ENCODE results near the gene PMF1.

The PMF1 gene

GRCh38 chr1:156281693-156282478 lies 69.1 kb downstream of the PMF1 start:
- peak overlapping the region; percentile 82 for H3K4me3 ChIP-seq (replicated peaks; ENCODE audit: insufficient read depth, low read length)
- TF ChIP-seq SPI1 (IDR thresholded peaks at IDR 0.05; ENCODE audit: borderline replicate concordance, low read depth) (peak; percentile 33; the same call in 1 of the 2 replicates), GABPA (IDR thresholded peaks at IDR 0.05; ENCODE audit: low read depth) (no peak), POLR2AphosphoS5 (IDR thresholded peaks at IDR 0.05; ENCODE audit: low read depth) (no peak; the same call in 1 of the 2 replicates)
- TF ChIP-seq, protein P1, sequence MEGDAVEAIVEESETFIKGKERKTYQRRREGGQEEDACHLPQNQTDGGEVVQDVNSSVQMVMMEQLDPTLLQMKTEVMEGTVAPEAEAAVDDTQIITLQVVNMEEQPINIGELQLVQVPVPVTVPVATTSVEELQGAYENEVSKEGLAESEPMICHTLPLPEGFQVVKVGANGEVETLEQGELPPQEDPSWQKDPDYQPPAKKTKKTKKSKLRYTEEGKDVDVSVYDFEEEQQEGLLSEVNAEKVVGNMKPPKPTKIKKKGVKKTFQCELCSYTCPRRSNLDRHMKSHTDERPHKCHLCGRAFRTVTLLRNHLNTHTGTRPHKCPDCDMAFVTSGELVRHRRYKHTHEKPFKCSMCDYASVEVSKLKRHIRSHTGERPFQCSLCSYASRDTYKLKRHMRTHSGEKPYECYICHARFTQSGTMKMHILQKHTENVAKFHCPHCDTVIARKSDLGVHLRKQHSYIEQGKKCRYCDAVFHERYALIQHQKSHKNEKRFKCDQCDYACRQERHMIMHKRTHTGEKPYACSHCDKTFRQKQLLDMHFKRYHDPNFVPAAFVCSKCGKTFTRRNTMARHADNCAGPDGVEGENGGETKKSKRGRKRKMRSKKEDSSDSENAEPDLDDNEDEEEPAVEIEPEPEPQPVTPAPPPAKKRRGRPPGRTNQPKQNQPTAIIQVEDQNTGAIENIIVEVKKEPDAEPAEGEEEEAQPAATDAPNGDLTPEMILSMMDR (IDR thresholded peaks at IDR 0.05; ENCODE audit: insufficient read depth, low read length): no peak
- TF ChIP-seq, protein P2, sequence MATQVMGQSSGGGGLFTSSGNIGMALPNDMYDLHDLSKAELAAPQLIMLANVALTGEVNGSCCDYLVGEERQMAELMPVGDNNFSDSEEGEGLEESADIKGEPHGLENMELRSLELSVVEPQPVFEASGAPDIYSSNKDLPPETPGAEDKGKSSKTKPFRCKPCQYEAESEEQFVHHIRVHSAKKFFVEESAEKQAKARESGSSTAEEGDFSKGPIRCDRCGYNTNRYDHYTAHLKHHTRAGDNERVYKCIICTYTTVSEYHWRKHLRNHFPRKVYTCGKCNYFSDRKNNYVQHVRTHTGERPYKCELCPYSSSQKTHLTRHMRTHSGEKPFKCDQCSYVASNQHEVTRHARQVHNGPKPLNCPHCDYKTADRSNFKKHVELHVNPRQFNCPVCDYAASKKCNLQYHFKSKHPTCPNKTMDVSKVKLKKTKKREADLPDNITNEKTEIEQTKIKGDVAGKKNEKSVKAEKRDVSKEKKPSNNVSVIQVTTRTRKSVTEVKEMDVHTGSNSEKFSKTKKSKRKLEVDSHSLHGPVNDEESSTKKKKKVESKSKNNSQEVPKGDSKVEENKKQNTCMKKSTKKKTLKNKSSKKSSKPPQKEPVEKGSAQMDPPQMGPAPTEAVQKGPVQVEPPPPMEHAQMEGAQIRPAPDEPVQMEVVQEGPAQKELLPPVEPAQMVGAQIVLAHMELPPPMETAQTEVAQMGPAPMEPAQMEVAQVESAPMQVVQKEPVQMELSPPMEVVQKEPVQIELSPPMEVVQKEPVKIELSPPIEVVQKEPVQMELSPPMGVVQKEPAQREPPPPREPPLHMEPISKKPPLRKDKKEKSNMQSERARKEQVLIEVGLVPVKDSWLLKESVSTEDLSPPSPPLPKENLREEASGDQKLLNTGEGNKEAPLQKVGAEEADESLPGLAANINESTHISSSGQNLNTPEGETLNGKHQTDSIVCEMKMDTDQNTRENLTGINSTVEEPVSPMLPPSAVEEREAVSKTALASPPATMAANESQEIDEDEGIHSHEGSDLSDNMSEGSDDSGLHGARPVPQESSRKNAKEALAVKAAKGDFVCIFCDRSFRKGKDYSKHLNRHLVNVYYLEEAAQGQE (IDR thresholded peaks at IDR 0.05; ENCODE audit: insufficient replicate concordance, low read depth): no peak
- no peaks in the 10 kb centered on the region for H3K27me3 ChIP-seq (ENCODE audit: insufficient read depth, poor library complexity, severe bottlenecking)
- peak overlapping the region; percentile 90 for H3K27ac ChIP-seq (replicated peaks)
- peak; percentile 35 to 45 for DNase-seq (ENCODE audit: low read depth in 1 of 2, low spot score in 1 of 2)

DNA sequence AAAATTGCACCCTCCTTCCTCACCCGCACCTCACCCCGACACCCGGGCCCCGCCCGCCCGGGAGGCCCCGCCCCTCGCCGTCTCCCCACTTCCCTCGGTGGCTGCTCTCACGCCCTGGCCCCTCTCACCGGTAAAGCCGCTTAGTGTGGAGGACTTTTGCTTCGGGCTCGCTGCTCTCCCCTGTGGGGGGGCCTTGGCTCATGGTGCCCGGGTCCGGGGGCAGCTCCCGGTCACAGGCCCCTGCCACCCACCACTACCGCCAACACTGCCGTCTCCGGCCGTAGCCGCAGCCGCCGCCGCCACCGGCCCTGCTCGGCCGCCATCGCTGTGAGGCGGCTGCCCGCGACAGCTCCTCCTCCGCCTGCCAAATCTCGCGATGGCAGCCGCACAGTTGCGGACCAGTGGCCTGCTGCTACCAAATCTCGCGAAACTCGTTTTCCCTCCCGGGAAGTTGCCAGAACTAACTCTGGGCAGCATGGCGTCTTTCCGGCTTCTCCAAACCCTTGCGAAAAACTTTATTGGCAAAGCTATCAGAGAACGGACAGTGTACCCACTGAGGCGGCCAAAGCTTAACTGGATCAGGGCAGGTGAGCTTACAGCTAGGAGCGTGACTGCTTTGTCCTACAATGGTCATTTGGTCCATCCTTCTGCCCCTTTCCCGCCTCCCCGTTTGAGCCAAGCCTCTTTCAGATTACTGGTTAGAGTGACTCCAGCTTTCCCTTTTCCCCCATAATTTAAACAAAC lies 69.8 kb downstream of the PMF1 start, which contains the start of gene SMG5:
SMG5 (minus strand) TSS at position 347 of the 744 bp plus-strand sequence; CDS start at position 202, 145 bp downstream.
- peak; percentile 82 to 99 for DNase-seq (ENCODE audit: low read depth in 1 of 2, low spot score in 1 of 2)
- Histone ChIP-seq H3K27ac (replicated peaks) (peak within 1 kb of the TSS; percentile 90), H3K4me3 (replicated peaks; ENCODE audit: insufficient read depth, low read length) (peak within 1 kb of the TSS; percentile 82), H3K27me3 (ENCODE audit: insufficient read depth, poor library complexity, severe bottlenecking) (no peaks in the 10 kb centered on the region)
- TF ChIP-seq GABPA (IDR thresholded peaks at IDR 0.05; ENCODE audit: low read depth): peak; percentile 79
- TF ChIP-seq POLR2AphosphoS5 (IDR thresholded peaks at IDR 0.05; ENCODE audit: low read depth): peak; percentile 91; the same call in 1 of the 2 replicates
- TF ChIP-seq, protein P2 (IDR thresholded peaks at IDR 0.05; ENCODE audit: insufficient replicate concordance, low read depth): peak; percentile 56
- peak; percentile 53; the same call in 1 of the 2 replicates for TF ChIP-seq SPI1 (IDR thresholded peaks at IDR 0.05; ENCODE audit: borderline replicate concordance, low read depth)
- TF ChIP-seq, protein P1 (IDR thresholded peaks at IDR 0.05; ENCODE audit: insufficient read depth, low read length): no peak

DNA sequence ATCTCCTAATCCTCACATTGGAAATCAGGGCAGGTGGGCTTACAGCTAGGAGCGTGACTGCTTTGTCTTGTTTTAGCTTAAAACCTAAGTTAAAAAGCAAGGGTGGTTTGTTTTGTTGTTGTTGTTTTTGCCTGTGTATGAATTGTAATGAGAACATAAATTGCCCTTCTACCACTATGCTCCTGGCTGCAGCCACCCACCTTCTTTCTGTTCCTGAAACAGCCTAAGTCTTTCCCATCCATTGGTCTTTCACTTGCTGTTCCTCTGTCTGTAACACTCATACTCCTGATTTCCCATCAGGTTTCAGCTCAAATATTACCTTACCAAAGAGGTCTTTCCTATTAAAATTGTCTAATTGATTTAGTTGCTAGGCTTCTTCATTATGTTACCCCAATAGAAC lies 70.7 kb downstream of the PMF1 start:
- H3K27me3 ChIP-seq (ENCODE audit: insufficient read depth, poor library complexity, severe bottlenecking): no peaks in the 10 kb centered on the region
- peak overlapping the region; percentile 90 for H3K27ac ChIP-seq (replicated peaks)
- peak overlapping the region; percentile 82 for H3K4me3 ChIP-seq (replicated peaks; ENCODE audit: insufficient read depth, low read length)
- TF ChIP-seq, protein P1 (IDR thresholded peaks at IDR 0.05; ENCODE audit: insufficient read depth, low read length): no peak
- TF ChIP-seq GABPA (IDR thresholded peaks at IDR 0.05; ENCODE audit: low read depth) (no peak), SPI1 (IDR thresholded peaks at IDR 0.05; ENCODE audit: borderline replicate concordance, low read depth) (no peak), POLR2AphosphoS5 (IDR thresholded peaks at IDR 0.05; ENCODE audit: low read depth) (no peak)
- TF ChIP-seq, protein P2 (IDR thresholded peaks at IDR 0.05; ENCODE audit: insufficient replicate concordance, low read depth): no peak
- no peak for DNase-seq (ENCODE audit: low read depth in 1 of 2, low spot score in 1 of 2)

All from HL-60 (cell line).